ENCODE results near the gene MYO1E. TPM values are rescaled to one million over a fixed set of nuclear protein-coding genes. Genes with fewer than 3 reads are reported as not detected.

Gene MYO1E
- total and polyA plus RNA-seq, 2 of the 4 experiments (the other 2 are of a cell fraction), result 13.4 to 37.3 TPM

- TF ChIP-seq, protein P1, sequence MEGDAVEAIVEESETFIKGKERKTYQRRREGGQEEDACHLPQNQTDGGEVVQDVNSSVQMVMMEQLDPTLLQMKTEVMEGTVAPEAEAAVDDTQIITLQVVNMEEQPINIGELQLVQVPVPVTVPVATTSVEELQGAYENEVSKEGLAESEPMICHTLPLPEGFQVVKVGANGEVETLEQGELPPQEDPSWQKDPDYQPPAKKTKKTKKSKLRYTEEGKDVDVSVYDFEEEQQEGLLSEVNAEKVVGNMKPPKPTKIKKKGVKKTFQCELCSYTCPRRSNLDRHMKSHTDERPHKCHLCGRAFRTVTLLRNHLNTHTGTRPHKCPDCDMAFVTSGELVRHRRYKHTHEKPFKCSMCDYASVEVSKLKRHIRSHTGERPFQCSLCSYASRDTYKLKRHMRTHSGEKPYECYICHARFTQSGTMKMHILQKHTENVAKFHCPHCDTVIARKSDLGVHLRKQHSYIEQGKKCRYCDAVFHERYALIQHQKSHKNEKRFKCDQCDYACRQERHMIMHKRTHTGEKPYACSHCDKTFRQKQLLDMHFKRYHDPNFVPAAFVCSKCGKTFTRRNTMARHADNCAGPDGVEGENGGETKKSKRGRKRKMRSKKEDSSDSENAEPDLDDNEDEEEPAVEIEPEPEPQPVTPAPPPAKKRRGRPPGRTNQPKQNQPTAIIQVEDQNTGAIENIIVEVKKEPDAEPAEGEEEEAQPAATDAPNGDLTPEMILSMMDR (conservative IDR thresholded peaks at IDR 0.05; ENCODE audit: low read depth, low read length), result no peak
- no peak for TF ChIP-seq RFX5 (IDR thresholded peaks at IDR 0.05; ENCODE audit: low read depth, low read length)
These were observed 72.6 kb downstream of the MYO1E start (continued) for GRCh38 chr15:59299929-59300617.

- intact Hi-C loops (cut with micrococcal nuclease), result loop anchor here (5.0 kb wide), 1 partner anchor 73 kb away; the partner anchor contains the start of gene MYO1E
- H3K4me1 ChIP-seq (ENCODE audit: control insufficient read depth, insufficient read depth, low read length), result peaks cover 30% of the 10 kb centered on the region
- H3K9me3 ChIP-seq (ENCODE audit: control insufficient read depth, insufficient read depth, low read length), result no peaks in the 10 kb centered on the region
- H3K36me3 ChIP-seq (ENCODE audit: control insufficient read depth, insufficient read depth, low read length), result no peaks in the 10 kb centered on the region
- DNase-seq (no peak), ATAC-seq (ENCODE audit: low read depth) (no peak)
- no peak overlapping the region for H2AFZ ChIP-seq (replicated peaks; ENCODE audit: low read length, poor library complexity)
- 0 out of 4 replicates have a peak overlapping the region, but pooled peaks of 1 of the 2 experiments have one; percentile 10 for H4K8ac ChIP-seq (ENCODE audit: low read depth in 2 of 2, low read length in 2 of 2)
- in situ Hi-C loops (cut with MboI; ENCODE audit: low sequenced_read_pairs), result no loop called here
- no peak overlapping the region for H2AK9ac ChIP-seq (replicated peaks; ENCODE audit: low read depth, low read length, poor library complexity)
- H3K4me2 ChIP-seq (ENCODE audit: low read depth, low read length), result no peak overlapping the region
- no peak overlapping the region for H3K56ac ChIP-seq (ENCODE audit: extremely low read depth, insufficient read depth, low read length)
- no peak overlapping the region for H2BK15ac ChIP-seq (ENCODE audit: low read depth, low read length)
- H3K9me1 ChIP-seq (ENCODE audit: insufficient read depth, low read length), result peaks cover 40% of the 10 kb centered on the region
- H3K18ac ChIP-seq (ENCODE audit: low read depth, low read length), result no peak overlapping the region
- peak overlapping the region; percentile 56; the same call in 1 of the 2 replicates for H2BK20ac ChIP-seq (ENCODE audit: low read depth, low read length)
- H3K27ac ChIP-seq (ENCODE audit: insufficient read depth, low read length), result no peak overlapping the region
- ChIA-PET POLR2A (ENCODE audit: unreplicated experiment) (no interaction called here), CTCF (no interaction called here)
- H3K4me3 ChIP-seq (ENCODE audit: insufficient read depth, low read depth, low read length), result no peak overlapping the region
- H3K4ac ChIP-seq (ENCODE audit: low read depth, low read length), result peak overlapping the region; percentile 78; the same call in 1 of the 2 replicates
- H3K9ac ChIP-seq (ENCODE audit: low read depth, low read length), result no peak overlapping the region
- no peak overlapping the region for H4K5ac ChIP-seq (ENCODE audit: low read depth, low read length)
- no peak overlapping the region for H2BK5ac ChIP-seq (ENCODE audit: low read depth, low read length, poor library complexity, severe bottlenecking)
- peak overlapping the region; percentile 84; the same call in 1 of the 2 replicates for H3K14ac ChIP-seq (replicated peaks; ENCODE audit: low read depth, low read length)
- H3K79me1 ChIP-seq (ENCODE audit: low read depth in 1 of 2, low read length in 2 of 2), result peaks cover 41 to 75% of the 10 kb centered on the region in 2 experiments
- dilution Hi-C loops (cut with HindIII; ENCODE audit: low sequenced_read_pairs, unreplicated experiment), result no loop called here
- BruUV-seq (replicated peaks), result no TSS peak
- peaks cover 8% of the 10 kb centered on the region for H4K20me1 ChIP-seq (ENCODE audit: insufficient read depth, low read length)
- 0 out of 2 replicates have a peak overlapping the region, but pooled peaks have one; percentile 2 for H4K91ac ChIP-seq (ENCODE audit: insufficient read depth, low read depth, low read length)
- no peak overlapping the region for H3K23ac ChIP-seq (ENCODE audit: low read depth, low read length)
- H2AK5ac ChIP-seq (ENCODE audit: low read depth, low read length), result peak overlapping the region; percentile 82; the same call in 1 of the 2 replicates
- H3K27me3 ChIP-seq (ENCODE audit: control insufficient read depth, insufficient read depth, low read length), result no peaks in the 10 kb centered on the region
- H2BK120ac ChIP-seq (ENCODE audit: low read depth, low read length), result peak overlapping the region; percentile 41
- no CpG with 5 or more reads among the region's 3 CpGs for WGBS, 2 experiments (ENCODE audit: extremely low coverage in 2 of 2, insufficient read length in 1 of 2)
- TF ChIP-seq NFE2L2 (IDR thresholded peaks at IDR 0.05; ENCODE audit: low read depth, low read length) (no peak), MXI1 (IDR thresholded peaks at IDR 0.05; ENCODE audit: borderline replicate concordance, low read depth, low read length) (no peak), MAFK (IDR thresholded peaks at IDR 0.05; ENCODE audit: low read depth, low read length) (no peak), RCOR1 (IDR thresholded peaks at IDR 0.05; ENCODE audit: insufficient replicate concordance, low read length) (no peak), MAZ (IDR thresholded peaks at IDR 0.05; ENCODE audit: borderline replicate concordance, low read depth, low read length) (no peak), POLR2A (IDR thresholded peaks at IDR 0.05; ENCODE audit: low read depth, low read length) (no peak), RAD21 (IDR thresholded peaks at IDR 0.05; ENCODE audit: low read length) (no peak), FOS (IDR thresholded peaks at IDR 0.05; ENCODE audit: low read depth, low read length) (no peak), BHLHE40 (IDR thresholded peaks at IDR 0.05; ENCODE audit: low read depth, low read length) (no peak)
- TF ChIP-seq, protein P1 (conservative IDR thresholded peaks at IDR 0.05; ENCODE audit: low read depth, low read length), result no peak
These were observed 73.8 kb downstream of the MYO1E start for GRCh38 chr15:59298854-59299250.

Data from IMR-90 (cell line).